Endothelial cell of umbilical vein (primary cell): Measurements from ENCODE around the gene GRID1. TPM values are rescaled to one million over a fixed set of nuclear protein-coding genes. Genes with fewer than 3 reads are reported as not detected.

Source experiments
- BruUV-seq: library from RNA; stranded (reverse); fragments of 400-500 nt; replicated peaks from 2 replicates; lab custom pipeline; 2021; lab: Mats Ljungman, UMichigan
- CTCF ChIA-PET: fragments of 300-600, 350-600 bp; sonication (Branson Sonifier 250); formaldehyde crosslinking; loops from one replicate; lab custom pipeline; 2021; ENCODE audit warnings: antibody characterized with exemption, inconsistent platforms; lab: Charles Lee
- POLR2A ChIA-PET: fragments of 300-600, 350-600 bp; sonication (Branson Sonifier 250); formaldehyde crosslinking; loops from one replicate; lab custom pipeline; 2021; ENCODE audit warnings: antibody characterized with exemption, inconsistent platforms; lab: Charles Lee
- DNase-seq: peaks from one replicate; pipeline ENCODE4 v3.0.0-alpha.2; 2011; ENCODE audit warnings: low read depth, low spot score
- FAIRE-seq: peaks from 2 replicates; lab custom pipeline; 2011; peaks lifted over from hg19 to GRCh38; lab: Jason Lieb, UNC
- H2AFZ ChIP-seq: 2 replicates; pipeline ENCODE4 v1.6.0; 2012; ENCODE audit warnings: low read depth, low read length, control low read depth, inconsistent platforms
- H3K27ac ChIP-seq: 2 replicates; pipeline ENCODE4 v1.5.1; 2011; ENCODE audit warnings: low read depth, mild to moderate bottlenecking, control low read depth, low read length, moderate library complexity; ENCODE audit not compliant: insufficient read depth
- H3K27me3 ChIP-seq, 2 experiments: 2 replicates each; pipeline versions ENCODE4 v1.6.0 to v1.6.1; 2011; ENCODE audit warnings: low read length in 2 of 2, mixed read lengths in 1 of 2; ENCODE audit not compliant: control insufficient read depth in 2 of 2, insufficient read depth in 2 of 2
- H3K36me3 ChIP-seq, 2 experiments: 2 replicates in 1 of 2; 3 replicates in 1 of 2; pipeline ENCODE4 v1.5.1; 2011; ENCODE audit warnings: low read length in 2 of 2, mild to moderate bottlenecking in 1 of 2, moderate library complexity in 1 of 2; ENCODE audit not compliant: control insufficient read depth in 2 of 2, insufficient read depth in 2 of 2; ENCODE audit errors: extremely low read depth in 1 of 2
- H3K4me1 ChIP-seq: 3 replicates; pipeline ENCODE4 v1.5.1; 2011; ENCODE audit warnings: mild to moderate bottlenecking, low read length; ENCODE audit not compliant: control insufficient read depth, insufficient read depth; ENCODE audit errors: extremely low read depth
- H3K4me2 ChIP-seq: 2 replicates; pipeline ENCODE4 v1.6.1; 2011; ENCODE audit warnings: low read length, control low read depth, mixed read lengths; ENCODE audit not compliant: insufficient read depth
- H3K4me3 ChIP-seq, 3 experiments: fragments of 200-600 bp in 1 of 3; sonication (generic), shearing (Covaris generic) in 1 of 3; replicated peaks in 1 of 3; 2 replicates each; pipeline ENCODE4 v1.5.1; 2011 to 2016; ENCODE audit warnings: control low read depth in 3 of 3, low read length in 3 of 3, mild to moderate bottlenecking in 2 of 3, inconsistent platforms in 1 of 3, low read depth in 1 of 3, moderate library complexity in 1 of 3; ENCODE audit not compliant: insufficient read depth in 1 of 3
- H3K79me2 ChIP-seq: 2 replicates; pipeline ENCODE4 v1.6.0; 2012; ENCODE audit warnings: low read length, inconsistent platforms; ENCODE audit not compliant: control insufficient read depth, insufficient read depth
- H3K9ac ChIP-seq: replicated peaks from 2 replicates; pipeline ENCODE3; 2011; ENCODE audit warnings: low read length, control low read depth; ENCODE audit not compliant: insufficient read depth; ENCODE audit errors: extremely low read depth
- H3K9me1 ChIP-seq: replicated peaks from 3 replicates; pipeline ENCODE4 v1.6.0; 2011; ENCODE audit warnings: mild to moderate bottlenecking, low read length; ENCODE audit not compliant: control insufficient read depth, insufficient read depth; ENCODE audit errors: extremely low read depth
- H3K9me3 ChIP-seq: replicated peaks from 2 replicates; pipeline ENCODE4 v1.5.1; 2012; ENCODE audit warnings: low read length, inconsistent platforms; ENCODE audit not compliant: control insufficient read depth, insufficient read depth
- H4K20me1 ChIP-seq: replicated peaks from 2 replicates; pipeline ENCODE3; 2011; ENCODE audit warnings: mild to moderate bottlenecking, low read length; ENCODE audit not compliant: control insufficient read depth, insufficient read depth; ENCODE audit errors: extremely low read depth
- CTCF ChIP-seq, 2 donors: IDR thresholded peaks; 1 replicate in 1 of 2; 2 replicates in 1 of 2; pipeline ENCODE4 v1.5.1; 2011; ENCODE audit warnings: low read length in 2 of 2, mild to moderate bottlenecking in 2 of 2, moderate library complexity in 2 of 2, control low read depth in 1 of 2, inconsistent platforms in 1 of 2, low read depth in 1 of 2; ENCODE audit not compliant: insufficient read depth in 1 of 2; ENCODE audit errors: extremely low read depth in 1 of 2
- EZH2 ChIP-seq: IDR thresholded peaks from 2 replicates; pipeline ENCODE4 v1.6.1; 2012; ENCODE audit warnings: borderline replicate concordance, low read depth, mild to moderate bottlenecking, moderate library complexity, low read length, inconsistent platforms; ENCODE audit not compliant: severe bottlenecking
- FOS ChIP-seq: IDR thresholded peaks from 2 replicates; pipeline ENCODE4 v1.6.1; 2011; ENCODE audit warnings: mild to moderate bottlenecking, low read length, moderate library complexity, borderline replicate concordance; ENCODE audit not compliant: insufficient read depth
- GATA2 ChIP-seq: IDR thresholded peaks from 2 replicates; pipeline ENCODE4 v1.7.0; 2011; ENCODE audit warnings: low read depth, mild to moderate bottlenecking, moderate library complexity, mixed read lengths, low read length; ENCODE audit not compliant: insufficient read length, insufficient read depth
- JUN ChIP-seq: IDR thresholded peaks from 2 replicates; pipeline ENCODE4 v1.6.1; 2011; ENCODE audit warnings: borderline replicate concordance, low read depth; ENCODE audit not compliant: insufficient read length, insufficient read depth
- MAX ChIP-seq: IDR thresholded peaks from 2 replicates; pipeline ENCODE4 v1.6.1; 2011; ENCODE audit not compliant: insufficient read depth, insufficient read length
- MYC ChIP-seq: IDR thresholded peaks from one replicate; pipeline ENCODE4 v1.6.1; 2011; ENCODE audit warnings: mild to moderate bottlenecking, low read depth, low read length
- POLR2A ChIP-seq: IDR thresholded peaks from 2 replicates; pipeline ENCODE4 v1.6.1; 2012; ENCODE audit warnings: low read depth, mild to moderate bottlenecking, control low read depth, low read length
- POLR2AphosphoS5 ChIP-seq: IDR thresholded peaks from 2 replicates; pipeline ENCODE4 v1.6.1; 2012; ENCODE audit warnings: low read depth, mild to moderate bottlenecking, control low read depth, low read length, moderate library complexity; ENCODE audit not compliant: insufficient read depth
- dilution Hi-C: fragments of 300-500 bp; cut with MboI; formaldehyde crosslinking; loops from one replicate; pipeline ENCODE4 v1.15.0; 2019; ENCODE audit warnings: low sequenced_read_pairs; ENCODE audit not compliant: extremely low pct_ligation_motif_present
- intact Hi-C: fragments of 100-400 bp; cut with micrococcal nuclease; formaldehyde crosslinking; loops from one replicate; pipeline ENCODE4 v1.10.0; 2022
- polyA plus RNA-seq, 4 experiments: library from polyadenylated mRNA; depleted of rRNA in 3 of 4; stranded (reverse) in 3 of 4; unstranded in 1 of 4; fragments of >200 nt; gene quantifications; 2 replicates each; pipeline versions ENCODE4 v1.2.1 to v1.2.3, GENCODE V29; 2011 to 2012; ENCODE audit warnings: missing spikeins in 1 of 4
- total RNA-seq: library from RNA; stranded (reverse); gene quantifications from 2 replicates; pipeline ENCODE4 v1.2.3, GENCODE V29; 2021

Gene GRID1
- total and polyA plus RNA-seq, 2 donors (not counting 3 experiments of a cell fraction or from before 2014, with no cell fraction given), result not detected

- Histone ChIP-seq H3K4me2 (no peak overlapping the region), H3K4me3 (no peak overlapping the region), H3K79me2 (no peaks in the 10 kb centered on the region), H3K9me3 (no peaks in the 10 kb centered on the region), H3K36me3 (no peaks in the 10 kb centered on the region), H3K4me1 (no peaks in the 10 kb centered on the region), H3K9ac (no peak overlapping the region), H3K9me1 (no peaks in the 10 kb centered on the region), H3K27me3 (no peaks in the 10 kb centered on the region), H2AFZ (no peak overlapping the region), H4K20me1 (no peaks in the 10 kb centered on the region), H3K27ac (no peak overlapping the region)
- DNase-seq, result no peak
- intact Hi-C loops (no loop called here), dilution Hi-C loops (no loop called here)
- ChIA-PET CTCF (no interaction called here), POLR2A (no interaction called here)
- no peak for FAIRE-seq
- BruUV-seq, result no TSS peak
- TF ChIP-seq POLR2A, result no peak
- no peak for TF ChIP-seq POLR2AphosphoS5
- no peak for TF ChIP-seq MYC
- no peak for TF ChIP-seq FOS
- no peak for TF ChIP-seq JUN
- TF ChIP-seq CTCF (IDR thresholded peaks at IDR 0.05; ENCODE audit: extremely low read depth in 1 of 2, insufficient read depth in 1 of 2, low read depth in 1 of 2, low read length in 2 of 2), result no peak
- TF ChIP-seq GATA2, result no peak
- no peak for TF ChIP-seq MAX
- TF ChIP-seq EZH2, result no peak
Measured at GRCh38 chr10:86203162-86203905, 163.3 kb downstream of the GRID1 start.
